HG02884 (cell line): ENCODE measurements around the gene SIGLEC6.

Experiments used
- ATAC-seq: cut with Tn5 transposase; IDR thresholded peaks from one replicate; pipeline ENCODE4 v1.9.1; 2021; ENCODE audit warnings: mild to moderate bottlenecking, moderate library complexity; ENCODE audit not compliant: unreplicated experiment

The SIGLEC6 gene

DNA sequence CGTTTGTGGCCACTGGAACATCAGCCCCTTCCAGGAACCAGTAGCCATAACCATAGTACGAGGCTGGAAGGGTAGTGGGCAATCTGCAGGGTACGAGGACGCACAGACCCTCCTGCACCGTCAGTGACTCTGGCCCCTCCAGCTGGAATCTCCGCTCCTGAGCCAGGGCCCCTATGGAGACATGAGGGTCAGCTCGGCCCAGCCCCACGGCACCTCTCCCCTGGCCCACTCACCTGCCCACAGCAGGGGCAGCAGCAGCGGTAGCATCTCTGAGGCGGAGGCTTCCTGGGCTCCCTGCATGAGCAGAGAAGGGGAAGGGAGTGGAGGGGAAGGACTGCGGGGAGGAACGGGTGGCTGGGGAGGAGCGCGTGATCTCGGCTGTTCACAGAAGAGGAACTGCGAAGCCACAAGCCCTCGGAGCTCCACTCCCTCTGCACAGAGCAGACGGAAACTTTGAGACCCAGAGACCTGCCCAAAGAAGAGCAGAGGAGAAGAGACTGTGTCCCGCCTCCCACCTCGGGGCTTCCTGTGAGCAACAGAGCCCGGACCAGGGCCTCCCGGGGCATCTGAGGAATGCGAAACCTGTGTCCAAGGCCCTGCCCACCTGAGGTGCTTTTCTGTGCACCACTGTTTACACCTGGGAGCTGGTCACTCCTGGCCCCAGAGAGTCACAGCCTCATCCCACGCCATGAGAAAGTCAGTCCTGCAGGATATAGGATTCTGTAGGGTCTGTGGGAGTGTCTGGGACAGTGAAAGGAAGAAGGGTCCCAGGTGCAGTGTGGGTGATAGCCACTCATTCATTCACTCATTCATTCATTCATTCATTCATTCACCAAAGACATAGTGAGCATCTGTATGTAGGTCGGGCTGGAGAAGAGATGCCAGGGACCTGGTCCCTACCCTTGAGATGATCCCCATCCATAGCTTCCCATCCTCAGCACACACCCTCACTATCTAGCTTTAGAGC lies at the start of gene SIGLEC6:
Gene SIGLEC6 (minus strand): TSS at position 322 of the 967 bp plus-strand sequence. CDS start 22 bp downstream, at position 300.
- no peak for ATAC-seq

- no peak for ATAC-seq
These were observed 45.4 kb upstream of the SIGLEC6 start for GRCh38 chr19:51576850-51577249.

GRCh38 chr19:51573331-51573730 lies 41.9 kb upstream of the SIGLEC6 start:
- no peak for ATAC-seq

GRCh38 chr19:51572908-51573307 lies 41.4 kb upstream of the SIGLEC6 start:
- ATAC-seq: no peak

DNA sequence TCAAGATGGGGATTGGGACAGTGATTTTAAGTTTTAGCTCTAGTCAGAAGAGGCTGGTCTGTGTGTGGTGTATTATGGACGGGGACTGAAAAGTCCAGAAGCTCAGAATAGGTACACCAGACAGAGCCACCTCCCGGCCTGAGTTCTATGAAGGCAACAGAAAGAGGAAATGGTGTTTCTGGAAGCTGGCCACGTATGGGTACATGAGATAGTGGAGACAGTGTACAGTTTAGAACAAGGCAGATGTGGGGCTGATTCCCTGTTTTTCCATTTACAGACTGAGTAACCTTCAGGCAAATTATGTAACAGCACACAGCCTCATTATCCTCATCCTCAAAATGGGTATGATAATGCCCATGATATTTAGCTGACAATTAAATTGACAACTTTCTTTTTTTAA lies 40.9 kb upstream of the SIGLEC6 start:
- no peak for ATAC-seq

- ATAC-seq: no peak
These were observed 40.1 kb upstream of the SIGLEC6 start for GRCh38 chr19:51571599-51571998.

- ATAC-seq: peak; percentile 50
These were observed 39.6 kb upstream of the SIGLEC6 start, which contains the start of gene ZNF175 for GRCh38 chr19:51570962-51571575. TSS of gene ZNF175 (plus strand) at chr19:51571283. CDS start at chr19:51573330, 2,047 bp downstream.

DNA sequence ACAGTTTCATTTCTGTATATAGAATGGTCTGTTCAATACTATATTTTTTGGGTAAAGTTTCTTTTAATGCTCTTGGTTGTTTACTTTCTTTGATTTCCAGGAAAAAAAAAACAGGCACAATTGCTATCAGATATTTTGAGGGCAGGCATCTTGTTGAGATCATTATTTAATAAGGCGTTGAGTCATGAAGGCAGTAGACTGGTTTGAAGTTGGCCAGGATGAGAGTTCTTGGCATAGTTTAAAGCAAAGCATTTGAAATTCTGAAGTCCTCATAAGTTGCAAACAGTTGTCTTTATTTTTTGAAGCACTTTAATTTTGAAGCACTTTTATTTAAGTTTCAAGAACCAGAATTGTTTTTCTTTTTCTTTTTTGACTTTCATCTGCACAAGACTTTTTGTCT lies 37.0 kb upstream of the SIGLEC6 start:
- ATAC-seq: no peak

DNA sequence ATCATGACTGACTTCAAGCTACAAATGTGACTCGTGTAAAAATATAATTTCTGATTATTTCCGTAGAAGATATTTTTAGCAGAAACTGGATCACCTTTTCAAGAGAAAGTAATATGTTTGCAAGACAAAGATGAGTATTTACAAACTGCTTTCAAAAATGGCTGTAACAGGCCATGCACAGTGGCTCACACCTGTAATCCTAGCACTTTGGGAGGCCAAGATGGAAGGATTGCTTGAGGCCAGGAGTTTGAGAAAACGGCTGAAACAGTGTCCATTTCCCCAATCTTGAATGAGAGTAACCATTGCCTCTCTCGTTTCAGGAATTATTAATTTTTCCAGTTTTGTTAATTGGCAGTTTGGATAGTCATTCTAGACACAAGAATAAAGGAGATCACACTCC lies 36.1 kb upstream of the SIGLEC6 start:
- no peak for ATAC-seq

DNA sequence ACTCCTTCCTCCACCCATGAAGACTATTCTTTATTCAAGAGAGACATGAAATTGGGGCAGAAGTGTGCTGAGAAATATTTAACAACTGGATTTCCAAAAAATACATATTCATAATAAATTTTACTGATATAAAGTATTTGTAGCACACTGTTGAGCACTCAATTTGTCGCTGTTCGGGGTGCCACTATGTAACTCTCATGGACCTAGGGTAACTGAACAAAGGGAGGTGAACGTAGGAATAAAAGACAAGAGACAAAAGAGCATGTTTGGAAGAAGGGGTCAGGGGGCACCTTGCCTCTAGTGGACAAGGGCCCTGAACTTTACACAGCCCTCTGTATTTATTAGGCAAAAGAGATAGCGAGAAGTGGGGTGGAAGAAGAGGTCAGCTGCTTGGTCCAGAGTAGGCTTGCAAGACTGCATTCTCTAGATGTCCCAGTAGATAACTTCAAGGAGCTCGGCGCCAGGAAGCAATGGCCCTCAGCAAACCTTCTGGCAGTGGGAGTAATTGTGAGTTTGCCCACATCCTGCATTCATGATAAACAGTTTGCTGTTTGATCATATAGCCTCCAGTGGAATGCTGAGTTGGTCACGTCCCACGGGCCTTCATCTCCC lies 35.1 kb upstream of the SIGLEC6 start:
- no peak for ATAC-seq

GRCh38 chr19:51565583-51565982 lies 34.1 kb upstream of the SIGLEC6 start:
- no peak for ATAC-seq

DNA sequence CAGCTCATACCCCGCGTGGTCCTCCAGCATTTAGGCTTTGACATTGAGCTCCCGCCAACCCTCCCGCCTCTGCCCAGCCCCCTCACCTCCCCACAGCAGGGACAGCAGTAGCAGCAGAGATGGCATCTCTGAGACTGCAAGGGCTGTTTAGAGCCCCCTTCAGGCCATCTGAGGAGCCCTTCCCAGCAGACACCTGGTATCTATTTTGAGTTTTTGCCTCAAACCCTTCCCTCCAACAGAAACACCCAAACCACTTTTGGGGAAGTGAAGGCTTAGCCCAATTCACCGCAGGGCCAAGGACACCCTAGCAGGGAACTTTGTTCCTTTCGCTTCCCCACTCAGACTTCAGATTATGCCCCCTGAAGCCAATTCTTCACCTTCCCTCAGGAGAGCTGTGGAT lies 33.3 kb upstream of the SIGLEC6 start:
- no peak for ATAC-seq

DNA sequence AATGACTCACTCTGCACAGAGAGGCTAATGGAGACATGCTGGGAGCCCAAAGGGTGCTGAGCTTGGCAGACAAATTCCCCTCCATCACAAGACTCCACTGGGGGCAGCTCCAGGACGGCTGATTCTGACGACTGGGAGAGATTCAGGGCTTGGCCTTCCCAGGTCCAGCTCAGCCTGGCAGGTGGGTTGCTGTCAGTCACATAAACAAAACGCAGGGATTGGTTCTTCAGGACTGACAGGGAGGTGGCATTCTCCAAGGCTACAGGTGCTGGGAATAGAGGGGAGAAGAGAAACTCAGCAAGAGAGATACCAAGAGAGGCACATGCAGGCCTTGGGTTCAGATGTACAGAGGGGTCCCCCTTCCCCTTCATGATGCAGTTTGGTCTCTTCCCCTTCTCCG lies 28.9 kb upstream of the SIGLEC6 start:
- no peak for ATAC-seq

GRCh38 chr19:51559240-51559639 lies 27.8 kb upstream of the SIGLEC6 start:
- no peak for ATAC-seq

GRCh38 chr19:51552996-51553725 lies 21.7 kb upstream of the SIGLEC6 start:
- ATAC-seq: no peak

- ATAC-seq: no peak
These were observed 21.1 kb upstream of the SIGLEC6 start for GRCh38 chr19:51552608-51552995.

GRCh38 chr19:51551673-51552432 lies 20.4 kb upstream of the SIGLEC6 start:
- no peak for ATAC-seq

DNA sequence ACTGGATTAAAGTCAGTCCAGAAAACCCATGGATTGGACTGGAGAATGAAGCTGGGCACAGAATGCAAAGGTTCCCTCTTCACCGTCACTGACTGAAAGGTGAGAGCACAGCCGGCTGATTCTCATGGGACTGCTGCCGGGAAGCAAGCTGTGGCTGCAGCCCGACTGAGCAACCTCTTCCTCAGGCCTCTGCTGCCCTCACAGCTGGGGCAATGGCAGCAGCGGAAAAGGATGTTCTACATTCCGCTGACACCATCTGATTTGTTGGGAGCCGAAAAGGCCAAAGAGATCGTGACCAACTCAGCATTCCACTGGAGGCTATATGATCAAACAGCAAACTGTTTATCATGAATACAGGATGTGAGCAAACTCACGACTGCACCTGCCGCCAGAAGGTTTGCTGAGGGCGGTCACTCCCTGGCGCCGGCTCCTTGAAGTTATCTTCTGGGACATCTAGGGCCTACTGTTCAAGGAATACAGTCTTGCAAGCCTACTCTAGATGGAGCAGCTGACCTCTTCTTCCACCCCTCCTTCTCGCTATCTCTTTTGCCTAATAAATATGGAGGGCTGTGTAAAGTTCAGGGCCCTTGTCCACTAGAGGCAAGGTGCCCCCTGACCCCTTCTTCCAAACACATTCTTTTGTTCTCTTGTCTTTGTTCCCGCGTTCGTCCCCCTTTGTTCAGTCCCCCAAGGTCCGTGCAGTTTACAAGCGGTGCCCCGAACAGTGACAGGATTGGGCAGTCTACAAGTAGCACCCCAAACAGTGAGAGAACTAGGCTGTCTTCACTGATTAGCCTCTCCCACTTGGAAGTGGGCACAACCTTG lies 19.6 kb upstream of the SIGLEC6 start:
- no peak for ATAC-seq

GRCh38 chr19:51549533-51550324 lies 18.3 kb upstream of the SIGLEC6 start:
- no peak for ATAC-seq
